ENCODE measurements around the gene ATP6AP1.

The ATP6AP1 gene

GRCh38 chrX:154413142-154413541, 15.3 kb upstream of the ATP6AP1 start:
- TF ChIP-seq GATA2 (IDR thresholded peaks at IDR 0.05; ENCODE audit: low read depth, low read length) (no peak), GATA3 (IDR thresholded peaks at IDR 0.05; ENCODE audit: low read depth, low read length) (no peak)

DNA sequence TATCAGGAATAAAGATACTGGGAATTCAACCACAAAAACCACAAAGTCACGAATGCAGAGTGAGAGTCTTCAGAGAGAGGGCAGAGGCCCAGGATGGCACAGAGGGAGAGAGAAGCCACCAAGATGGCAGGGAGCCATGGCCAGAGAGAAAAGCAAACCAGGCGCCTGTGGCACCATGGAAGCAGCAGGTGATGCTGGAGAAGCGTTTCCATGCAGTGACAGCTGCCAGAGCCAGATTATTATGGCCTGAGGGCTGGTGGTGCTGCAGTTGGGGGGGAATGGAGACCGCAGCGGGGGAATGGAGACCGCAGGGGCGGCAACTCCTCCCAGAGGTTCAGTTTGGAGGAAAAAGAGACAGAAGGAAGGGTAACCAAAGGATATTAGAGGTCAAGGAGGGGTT, 11.3 kb upstream of the ATP6AP1 start:
- TF ChIP-seq GATA2 (IDR thresholded peaks at IDR 0.05; ENCODE audit: low read depth, low read length) (no peak), GATA3 (IDR thresholded peaks at IDR 0.05; ENCODE audit: low read depth, low read length) (no peak)

DNA sequence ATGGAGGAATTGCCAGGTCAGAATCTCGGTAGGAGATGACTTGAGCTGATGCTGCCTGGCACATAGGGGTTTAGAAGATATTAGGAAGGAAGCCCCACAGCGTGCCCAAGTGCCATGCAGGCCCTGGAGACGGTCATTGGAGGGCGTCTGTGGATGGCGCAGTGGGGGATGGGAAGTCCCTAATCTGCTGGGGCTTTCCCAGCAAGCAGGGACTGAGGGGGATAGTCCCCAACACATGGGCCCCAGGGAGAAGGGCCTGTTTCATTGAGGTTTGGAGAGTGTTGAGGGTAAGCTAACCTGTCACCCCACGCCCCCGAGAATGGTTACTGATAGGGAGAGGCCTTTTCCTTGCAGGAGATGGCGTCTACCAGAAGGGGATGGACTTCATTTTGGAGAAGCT, 9.3 kb upstream of the ATP6AP1 start:
- TF ChIP-seq GATA2 (IDR thresholded peaks at IDR 0.05; ENCODE audit: low read depth, low read length) (no peak), GATA3 (IDR thresholded peaks at IDR 0.05; ENCODE audit: low read depth, low read length) (no peak)

- TF ChIP-seq GATA3 (IDR thresholded peaks at IDR 0.05; ENCODE audit: low read depth, low read length) (no peak), GATA2 (IDR thresholded peaks at IDR 0.05; ENCODE audit: low read depth, low read length) (no peak)
Observed at GRCh38 chrX:154419688-154420401, 8.6 kb upstream of the ATP6AP1 start.

DNA sequence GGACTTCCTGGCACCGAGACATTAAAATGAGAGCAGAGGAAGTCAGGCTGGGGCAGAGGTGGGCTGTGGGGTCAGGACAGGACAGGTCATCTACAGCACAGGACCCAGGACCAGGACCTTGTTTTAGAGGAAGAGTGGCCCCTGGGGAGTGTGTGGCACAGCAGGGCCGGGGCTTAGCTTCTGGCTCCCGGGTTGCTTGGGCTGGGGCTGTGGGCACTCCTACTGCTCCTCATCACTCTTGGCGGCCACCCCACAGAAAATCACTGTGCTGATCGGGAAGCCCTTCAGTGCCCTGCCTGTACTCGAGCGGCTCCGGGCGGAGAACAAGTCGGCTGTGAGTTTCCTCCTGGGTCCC, 8.1 kb upstream of the ATP6AP1 start:
- TF ChIP-seq GATA2 (IDR thresholded peaks at IDR 0.05; ENCODE audit: low read depth, low read length) (no peak), GATA3 (IDR thresholded peaks at IDR 0.05; ENCODE audit: low read depth, low read length) (no peak)

GRCh38 chrX:154426916-154427770, 1.3 kb upstream of the ATP6AP1 start:
- TF ChIP-seq GATA2 (IDR thresholded peaks at IDR 0.05; ENCODE audit: low read depth, low read length) (no peak), GATA3 (IDR thresholded peaks at IDR 0.05; ENCODE audit: low read depth, low read length) (no peak)

DNA sequence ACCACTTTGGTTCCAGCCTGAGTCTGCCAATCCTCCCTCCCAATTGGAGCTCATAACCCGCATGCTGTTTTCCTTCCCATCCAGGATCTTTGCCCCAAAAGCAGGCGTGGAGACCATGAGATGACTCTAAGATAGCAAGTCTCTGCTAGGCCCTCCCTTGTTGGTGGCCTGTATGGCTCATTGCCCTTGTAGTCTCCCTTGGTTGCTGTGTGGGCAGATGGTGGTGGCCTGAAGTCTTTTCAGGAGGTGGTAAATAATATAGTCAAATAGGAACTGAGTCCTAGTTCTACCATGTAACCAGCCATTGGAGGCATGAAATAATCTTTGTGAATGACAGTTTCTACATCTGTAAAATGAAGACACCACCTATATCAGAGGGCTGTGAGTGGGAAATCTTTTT, 1.2 kb downstream of the ATP6AP1 start:
- TF ChIP-seq GATA2 (IDR thresholded peaks at IDR 0.05; ENCODE audit: low read depth, low read length) (no peak), GATA3 (IDR thresholded peaks at IDR 0.05; ENCODE audit: low read depth, low read length) (no peak)

GRCh38 chrX:154430479-154430878, 2.0 kb downstream of the ATP6AP1 start:
- TF ChIP-seq GATA3 (IDR thresholded peaks at IDR 0.05; ENCODE audit: low read depth, low read length) = no peak
- TF ChIP-seq GATA2 (IDR thresholded peaks at IDR 0.05; ENCODE audit: low read depth, low read length) = no peak

DNA sequence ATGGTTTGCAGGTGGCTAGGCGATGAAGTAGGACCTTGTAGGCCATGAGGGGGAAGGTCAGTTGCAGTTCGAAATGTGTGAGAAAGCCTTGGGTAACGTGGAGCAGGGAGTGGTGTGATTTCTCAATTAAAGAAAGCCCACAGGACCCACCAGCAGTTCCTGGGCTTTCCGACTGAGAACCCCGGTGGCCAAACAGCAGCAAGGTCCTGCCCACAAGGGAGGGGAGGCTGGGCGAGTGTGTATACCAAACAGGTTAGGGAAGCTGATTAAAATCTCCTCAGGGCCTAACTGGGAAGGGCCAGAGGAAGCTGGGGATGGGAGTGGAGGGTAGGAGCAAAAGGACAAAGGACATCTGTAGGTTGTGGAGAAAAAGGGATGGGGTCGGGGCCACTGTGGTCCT, 2.4 kb downstream of the ATP6AP1 start:
- TF ChIP-seq GATA3 (IDR thresholded peaks at IDR 0.05; ENCODE audit: low read depth, low read length) = no peak
- TF ChIP-seq GATA2 (IDR thresholded peaks at IDR 0.05; ENCODE audit: low read depth, low read length) = no peak

DNA sequence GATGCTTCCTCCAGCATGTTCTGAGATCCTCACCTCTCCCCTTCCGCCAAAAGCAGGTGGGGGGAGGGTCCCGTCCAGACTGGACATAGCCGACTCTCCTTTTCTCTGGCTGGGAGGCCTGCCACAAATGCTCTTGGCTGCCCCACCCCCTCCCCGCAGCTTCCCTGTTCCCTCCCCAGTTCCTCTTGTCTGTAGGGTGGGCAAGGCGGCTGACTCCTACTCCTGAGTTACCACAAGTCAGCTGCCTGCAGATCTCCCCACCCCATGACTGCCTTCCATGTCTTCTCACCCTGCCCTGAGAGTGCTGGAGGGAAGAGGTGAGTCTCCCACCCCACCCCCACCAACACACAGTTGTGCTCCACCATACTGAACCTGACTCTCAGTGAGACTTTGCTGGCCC, 2.9 kb downstream of the ATP6AP1 start:
- TF ChIP-seq GATA3 (IDR thresholded peaks at IDR 0.05; ENCODE audit: low read depth, low read length) = no peak
- no peak for TF ChIP-seq GATA2 (IDR thresholded peaks at IDR 0.05; ENCODE audit: low read depth, low read length)

DNA sequence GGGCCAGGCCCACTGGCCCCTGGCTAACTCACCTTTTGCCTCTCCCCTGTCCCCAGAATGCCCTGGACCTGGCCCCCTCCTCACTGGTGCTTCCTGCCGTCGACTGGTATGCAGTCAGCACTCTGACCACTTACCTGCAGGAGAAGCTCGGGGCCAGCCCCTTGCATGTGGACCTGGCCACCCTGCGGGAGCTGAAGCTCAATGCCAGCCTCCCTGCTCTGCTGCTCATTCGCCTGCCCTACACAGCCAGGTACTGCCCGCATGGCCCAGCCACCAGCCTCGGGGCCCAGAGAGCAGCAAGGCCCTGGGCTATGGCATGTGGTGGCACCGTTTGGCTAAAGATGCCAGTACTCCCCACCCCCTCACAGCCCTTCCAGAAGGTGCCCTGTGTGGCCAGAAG, 3.7 kb downstream of the ATP6AP1 start:
- TF ChIP-seq GATA2 (IDR thresholded peaks at IDR 0.05; ENCODE audit: low read depth, low read length) = no peak
- no peak for TF ChIP-seq GATA3 (IDR thresholded peaks at IDR 0.05; ENCODE audit: low read depth, low read length)

- TF ChIP-seq GATA3 (IDR thresholded peaks at IDR 0.05; ENCODE audit: low read depth, low read length) = no peak
Observed at GRCh38 chrX:154433605-154434004, 5.1 kb downstream of the ATP6AP1 start.

DNA sequence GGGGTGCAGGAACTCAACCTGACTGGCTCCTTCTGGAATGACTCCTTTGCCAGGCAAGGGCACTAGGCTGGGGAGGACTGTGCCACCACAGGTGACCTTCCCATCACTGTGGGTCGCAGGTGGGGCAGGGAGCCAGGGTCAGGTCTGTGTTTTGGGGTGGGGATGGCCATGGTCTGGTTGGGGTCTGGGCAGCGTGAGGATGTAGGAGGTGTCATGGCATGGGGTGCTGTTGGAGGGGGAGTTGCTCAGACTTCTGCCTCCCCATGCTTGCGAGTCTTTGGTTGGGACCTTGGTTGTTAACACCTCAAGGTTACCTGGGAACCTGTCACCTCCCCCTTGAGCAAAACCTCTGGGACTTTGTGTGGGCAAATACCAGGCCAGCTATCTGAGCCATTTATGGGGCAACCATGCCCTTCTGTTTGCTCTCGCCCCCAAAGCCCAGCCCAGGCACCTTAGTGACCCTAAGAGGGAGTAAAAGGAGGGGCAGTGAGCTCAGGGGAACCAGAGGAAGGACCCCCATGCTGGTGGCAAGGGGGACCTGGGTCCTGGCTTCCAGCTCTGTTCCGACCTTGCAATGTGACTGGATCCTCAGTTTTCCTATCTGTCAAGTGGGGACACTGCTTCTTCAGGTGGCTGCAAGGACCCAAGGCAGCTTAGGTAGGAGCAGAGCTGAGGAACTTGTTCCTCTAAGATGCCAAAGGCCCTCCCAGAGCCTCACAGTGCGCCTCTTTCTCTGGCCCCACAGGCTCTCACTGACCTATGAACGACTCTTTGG, 6.1 kb downstream of the ATP6AP1 start:
- TF ChIP-seq GATA3 (IDR thresholded peaks at IDR 0.05; ENCODE audit: low read depth, low read length) = no peak
- no peak for TF ChIP-seq GATA2 (IDR thresholded peaks at IDR 0.05; ENCODE audit: low read depth, low read length)

GRCh38 chrX:154435171-154435733, 6.8 kb downstream of the ATP6AP1 start:
- TF ChIP-seq GATA2 (IDR thresholded peaks at IDR 0.05; ENCODE audit: low read depth, low read length) = no peak
- no peak for TF ChIP-seq GATA3 (IDR thresholded peaks at IDR 0.05; ENCODE audit: low read depth, low read length)
